GM19023 (cell line): ENCODE data around the gene PPFIA4.

Experiments used
- ATAC-seq: cut with Tn5 transposase; IDR thresholded peaks from one replicate; pipeline ENCODE4 v1.9.1; 2021; ENCODE audit warnings: mild to moderate bottlenecking, moderate library complexity; ENCODE audit not compliant: unreplicated experiment

Gene PPFIA4

GRCh38 chr1:203081465-203082230 is 55.4 kb downstream of the PPFIA4 start:
- no peak for ATAC-seq

- no peak for ATAC-seq
These were observed 55.9 kb downstream of the PPFIA4 start for GRCh38 chr1:203082231-203082505.

GRCh38 chr1:203082571-203083462 is 56.5 kb downstream of the PPFIA4 start:
- ATAC-seq, result no peak

DNA sequence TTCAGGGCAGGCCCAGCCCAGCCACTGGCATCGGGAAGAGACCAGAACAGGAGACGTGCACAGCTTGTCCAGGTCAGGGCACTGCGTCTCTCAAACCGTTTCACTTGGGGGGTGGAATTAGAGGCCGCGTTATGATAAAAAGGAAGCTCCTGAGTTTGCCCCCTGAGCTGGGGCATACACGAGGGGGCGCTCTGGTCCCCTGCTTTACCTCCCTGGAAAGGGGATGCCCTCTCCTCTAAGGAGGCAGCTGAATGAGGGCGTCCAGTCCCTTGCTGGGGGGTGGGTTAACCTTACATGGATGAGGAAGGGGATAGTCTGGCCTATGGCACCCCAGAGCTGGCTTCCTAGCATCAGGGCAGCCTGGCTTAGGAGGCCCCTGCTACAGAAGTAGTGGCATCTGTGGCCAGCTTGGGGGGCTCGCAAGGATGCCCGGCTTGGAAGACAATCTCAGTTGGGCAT is 57.2 kb downstream of the PPFIA4 start:
- no peak for ATAC-seq

DNA sequence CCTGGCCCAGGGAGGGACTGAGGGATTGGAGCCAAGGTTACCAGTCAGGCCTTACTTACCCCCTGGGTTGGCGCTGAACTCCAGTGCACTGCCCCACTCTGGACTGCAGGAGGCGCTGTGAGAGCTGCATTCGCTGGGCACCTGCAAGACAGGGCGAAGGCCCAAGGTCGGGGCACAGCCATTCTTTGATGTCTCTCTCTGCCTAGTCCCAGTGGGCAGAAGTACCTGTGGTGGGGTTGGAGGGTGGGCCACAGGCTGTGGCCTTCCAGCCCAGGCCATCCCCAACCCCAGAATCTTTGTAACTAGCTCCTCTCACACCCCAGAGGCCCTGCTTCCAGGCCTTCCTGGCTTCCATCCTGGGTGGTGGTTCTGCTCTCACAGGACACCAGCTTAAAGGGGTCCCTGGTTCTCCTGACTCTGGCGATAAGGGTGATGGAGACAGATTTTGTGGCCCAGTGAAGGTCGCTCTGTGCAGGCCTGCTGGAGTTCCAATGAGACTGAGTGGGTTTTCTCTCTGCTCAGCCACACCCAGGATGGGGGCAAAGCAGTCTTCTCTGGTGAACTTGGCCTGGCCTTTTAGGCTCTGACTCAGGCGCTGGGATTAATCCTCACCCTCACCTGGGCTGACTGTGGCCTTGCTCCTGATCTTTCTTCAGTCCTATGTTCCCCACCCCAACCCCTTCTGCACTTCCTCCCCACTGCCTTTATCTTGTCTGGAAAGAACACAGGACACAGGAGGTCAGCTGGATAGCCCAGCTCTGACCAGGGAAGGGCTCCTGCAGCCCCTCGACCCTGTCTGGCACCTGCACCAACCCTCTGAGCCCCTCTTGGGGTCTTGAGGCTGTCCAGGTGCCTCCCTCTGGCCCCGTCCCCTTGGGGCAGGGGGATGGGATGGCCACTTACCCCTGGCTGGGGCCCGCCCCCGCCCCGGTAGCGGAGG is 58.6 kb downstream of the PPFIA4 start:
- no peak for ATAC-seq

- ATAC-seq, result no peak
These were observed 59.5 kb downstream of the PPFIA4 start, which contains the start of gene MYOG for GRCh38 chr1:203085528-203086406. MYOG (minus strand) TSS chr1:203086012; CDS start chr1:203085961, 51 bp downstream.

- no peak for ATAC-seq
These were observed 60.9 kb downstream of the PPFIA4 start for GRCh38 chr1:203086992-203087763.

- no peak for ATAC-seq
These were observed 62.1 kb downstream of the PPFIA4 start for GRCh38 chr1:203088441-203088840.

- ATAC-seq, result no peak
These were observed 62.8 kb downstream of the PPFIA4 start for GRCh38 chr1:203089001-203089650.

DNA sequence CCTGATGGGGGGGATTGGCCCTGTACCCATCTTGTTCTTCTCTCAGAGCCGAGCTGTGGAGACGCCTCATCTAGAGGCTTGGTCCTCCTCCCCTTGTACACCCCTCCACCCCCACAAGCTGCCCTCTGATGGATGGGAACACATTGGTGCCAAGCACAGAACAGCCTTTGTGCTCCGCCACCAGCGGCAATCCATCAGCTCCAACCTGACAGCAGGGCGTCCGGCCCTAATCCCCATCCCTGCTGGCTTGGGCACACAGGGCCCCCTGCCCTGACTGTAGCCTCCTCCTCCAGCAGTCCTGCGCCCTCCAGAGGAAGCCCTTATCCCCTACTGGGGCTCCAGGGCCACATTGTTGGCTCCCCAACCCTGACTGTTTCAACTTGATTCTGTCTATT is 63.4 kb downstream of the PPFIA4 start:
- no peak for ATAC-seq

- ATAC-seq, result no peak
These were observed 64.3 kb downstream of the PPFIA4 start for GRCh38 chr1:203090421-203091198.

GRCh38 chr1:203091199-203091477 is 64.8 kb downstream of the PPFIA4 start:
- no peak for ATAC-seq

GRCh38 chr1:203091761-203092330 is 65.6 kb downstream of the PPFIA4 start:
- ATAC-seq, result no peak

DNA sequence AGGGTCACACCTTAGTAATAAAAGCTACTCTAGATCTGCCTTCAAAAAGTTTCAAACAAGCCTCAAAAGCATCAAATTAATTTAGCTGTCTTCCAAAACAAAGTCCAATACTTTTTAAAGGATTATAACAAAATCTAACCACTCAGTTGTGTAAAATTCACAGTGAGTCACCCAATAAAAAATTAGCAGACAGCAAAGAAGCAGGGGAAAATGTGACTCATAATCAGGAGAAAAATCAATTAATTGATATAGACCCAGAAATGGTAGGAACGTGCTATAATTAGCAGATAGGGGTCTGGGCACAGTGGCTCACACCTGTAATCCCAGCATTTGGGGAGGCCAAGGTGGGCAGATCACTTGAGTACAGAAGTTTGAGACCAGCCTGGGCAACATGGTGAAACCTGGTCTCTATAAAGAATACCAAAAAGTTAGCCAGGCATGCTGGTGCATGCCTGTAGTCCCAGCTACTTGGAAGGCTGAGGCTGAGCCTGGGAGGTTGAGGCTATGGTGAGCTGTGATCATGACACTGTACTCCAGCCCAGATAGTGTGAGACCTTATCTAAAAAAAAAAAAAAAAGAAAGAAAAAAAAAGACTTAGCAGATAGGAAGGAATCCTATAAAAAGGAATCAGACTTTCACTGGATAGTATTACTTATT is 67.6 kb downstream of the PPFIA4 start:
- no peak for ATAC-seq

DNA sequence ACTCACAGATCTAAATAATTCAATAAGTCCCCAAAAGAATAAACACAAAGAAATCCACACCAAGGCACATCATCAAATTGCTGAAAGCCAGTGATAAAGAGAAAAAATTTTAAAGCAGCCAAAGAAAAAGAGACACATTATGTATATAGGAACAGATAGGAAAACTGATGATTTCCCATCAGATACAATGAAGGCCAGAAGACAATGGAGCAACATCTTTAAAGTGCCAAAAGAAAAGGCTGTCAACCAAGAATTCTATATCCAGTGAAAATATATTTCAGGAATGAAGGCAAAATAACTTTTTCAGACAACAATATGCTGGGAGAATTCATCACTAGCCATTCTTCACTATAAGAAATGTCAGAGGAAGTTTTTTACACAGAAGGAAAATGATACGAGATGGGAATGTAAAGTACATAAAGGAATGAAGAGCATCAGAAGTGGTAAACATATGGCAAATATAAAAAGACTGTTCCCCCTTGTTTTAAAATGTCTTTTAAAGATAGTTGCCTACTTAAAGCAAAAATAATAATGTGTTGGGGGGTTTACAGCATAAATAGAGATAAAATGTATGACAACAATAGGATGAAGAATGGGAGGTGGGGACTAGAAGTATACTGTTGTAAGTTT is 68.9 kb downstream of the PPFIA4 start:
- ATAC-seq, result no peak

GRCh38 chr1:203096566-203096965 is 70.3 kb downstream of the PPFIA4 start:
- ATAC-seq, result no peak

- no peak for ATAC-seq
These were observed 70.7 kb downstream of the PPFIA4 start for GRCh38 chr1:203097001-203097400.
